HepG2 (cell line): ENCODE results near the gene OVCA2. TPM values are rescaled to one million over a fixed set of nuclear protein-coding genes. Genes with fewer than 3 reads are reported as not detected.
A peak's percentile ranks its signal among the peaks of the same experiment; 100 is the strongest.

Experiments
- CBX1 ChIP-seq: IDR thresholded peaks from one replicate; pipeline ENCODE4 v1.6.1; 2016; ENCODE audit warnings: antibody characterized with exemption, low read depth
- CTCF ChIP-seq: sonication (generic); formaldehyde crosslinking; IDR thresholded peaks from 2 replicates; pipeline ENCODE4 v1.5.0; 2020; ENCODE audit warnings: mild to moderate bottlenecking, missing genetic modification reagents, moderate library complexity
- HOXA3 ChIP-seq: sonication (generic); formaldehyde crosslinking; IDR thresholded peaks from 2 replicates; pipeline ENCODE4 v1.5.0; 2020; ENCODE audit warnings: missing genetic modification reagents
- NR2F6 ChIP-seq, 2 experiments: IDR thresholded peaks; 2 replicates each; pipeline ENCODE4 v1.6.1; 2016; ENCODE audit warnings: antibody characterized with exemption in 1 of 2, mild to moderate bottlenecking in 1 of 2
- PBX3 ChIP-seq: sonication (generic); formaldehyde crosslinking; IDR thresholded peaks from 2 replicates; pipeline ENCODE4 v1.8.1; 2023; ENCODE audit warnings: missing genetic modification reagents, inconsistent platforms, borderline replicate concordance
- SRSF1 ChIP-seq: fragments of 200-400 bp; formaldehyde crosslinking; optimal IDR thresholded peaks from 2 replicates; pipeline ENCODE3; 2017; ENCODE audit warnings: mild to moderate bottlenecking, low read depth, low read length, moderate library complexity
- STAG1 ChIP-seq: sonication (generic); formaldehyde crosslinking; IDR thresholded peaks from 2 replicates; pipeline ENCODE4 v1.4.0; 2020; ENCODE audit warnings: missing genetic modification reagents
- ZBTB2 ChIP-seq: sonication (generic); formaldehyde crosslinking; IDR thresholded peaks from 2 replicates; pipeline ENCODE4 v1.8.0; 2022; ENCODE audit warnings: low read depth, missing genetic modification reagents
- ZBTB33 ChIP-seq: sonication (generic); formaldehyde crosslinking; IDR thresholded peaks from 2 replicates; pipeline ENCODE4 v1.4.0; 2020; ENCODE audit warnings: missing genetic modification reagents
- ZBTB38 ChIP-seq: sonication (generic); formaldehyde crosslinking; IDR thresholded peaks from 2 replicates; pipeline ENCODE4 v1.5.1; 2020; ENCODE audit warnings: mild to moderate bottlenecking, missing genetic modification reagents
- ZFP37 ChIP-seq: sonication (generic); formaldehyde crosslinking; IDR thresholded peaks from 2 replicates; pipeline ENCODE4 v1.4.0; 2020; ENCODE audit warnings: missing genetic modification reagents, borderline replicate concordance
- ZNF253 ChIP-seq: sonication (generic); formaldehyde crosslinking; IDR thresholded peaks from 2 replicates; pipeline ENCODE4 v1.8.0; 2022; ENCODE audit warnings: mild to moderate bottlenecking, missing genetic modification reagents, borderline replicate concordance
- ZNF556 ChIP-seq: sonication (generic); formaldehyde crosslinking; IDR thresholded peaks from 2 replicates; pipeline ENCODE4 v1.4.0; 2020; ENCODE audit warnings: mild to moderate bottlenecking, missing genetic modification reagents, borderline replicate concordance
- ZNF574 ChIP-seq: sonication (generic); formaldehyde crosslinking; IDR thresholded peaks from 2 replicates; pipeline ENCODE4 v1.4.0; 2020; ENCODE audit warnings: missing genetic modification reagents
- ZNF605 ChIP-seq: sonication (generic); formaldehyde crosslinking; IDR thresholded peaks from 2 replicates; pipeline ENCODE4 v1.8.0; 2022; ENCODE audit warnings: mild to moderate bottlenecking, missing genetic modification reagents
- ZNF639 ChIP-seq: conservative IDR thresholded peaks from 2 replicates; pipeline ENCODE4 v1.6.1; 2018; ENCODE audit warnings: missing genetic modification reagents
- polyA plus RNA-seq, 8 experiments: library from polyadenylated mRNA; depleted of rRNA in 3 of 8; stranded (reverse) in 7 of 8; unstranded in 1 of 8; fragments of >200 nt; fragmentation: Illumina TruSeq in 4 of 8; extraction: Trizol in 4 of 8; gene quantifications; 2 replicates each; pipeline versions ENCODE4 v1.2.1 to v1.2.3, GENCODE V29; 2011 to 2016; ENCODE audit warnings: low read depth in 4 of 8, missing spikeins in 1 of 8, mixed read lengths in 1 of 8; ENCODE audit not compliant: insufficient read depth in 1 of 8
- total RNA-seq, 5 experiments: library from RNA; depleted of rRNA; stranded (reverse); fragments of >200 nt; fragmentation: Illumina TruSeq; extraction: Trizol; gene quantifications; 2 replicates each; pipeline ENCODE4 v1.2.3, GENCODE V29; 2016; ENCODE audit warnings: low read depth in 1 of 5

OVCA2 gene
- total and polyA plus RNA-seq, 2 of the 13 experiments (the other 11 are each of a cell fraction or from before 2014, with no cell fraction given): 23.7 to 28.2 TPM

- TF ChIP-seq ZNF574 (0 out of 2 replicates have a peak, but pooled peaks have one; percentile 20), STAG1 (peak; percentile 40), ZNF605 (CRISPR knock-in tag) (no peak), ZNF253 (CRISPR knock-in tag) (no peak), ZFP37 (no peak), SRSF1 (no peak), ZNF639 (no peak), ZBTB2 (CRISPR knock-in tag) (no peak), CTCF (CRISPR knock-in tag) (peak; percentile 64), NR2F6 (IDR thresholded peaks at IDR 0.05) (no peak), NR2F6 (CRISPR knock-in tag; IDR thresholded peaks at IDR 0.05) (no peak), ZBTB38 (CRISPR knock-in tag) (peak; percentile 37; the same call in 1 of the 2 replicates), HOXA3 (peak; percentile 64), CBX1 (no peak), ZBTB33 (CRISPR knock-in tag) (peak; percentile 99), ZNF556 (CRISPR knock-in tag) (no peak), PBX3 (CRISPR knock-in tag) (no peak)
These were observed 17.0 kb downstream of the OVCA2 start (continued) for GRCh38 chr17:2058586-2059546.
